Lung (tissue), 12 donors: ENCODE measurements around the gene PDCD4. TPM values are rescaled to one million over a fixed set of nuclear protein-coding genes. Genes with fewer than 3 reads are reported as not detected.

ENCODE experiments used
- ATAC-seq: fragments of 200-7000 bp; cut with Tn5 transposase; one replicate; pipeline ENCODE4 v1.9.1; 2020; ENCODE audit warnings: moderate number of reproducible peaks; ENCODE audit not compliant: insufficient read depth, low FRiP score
- DNase-seq, 3 donors: peaks; one replicate each; pipeline ENCODE4 v3.0.0-alpha.2; 2013 to 2017
- H3K27ac ChIP-seq, 2 donors: one replicate each; pipeline ENCODE4 v1.5.1; 2013; ENCODE audit warnings: mild to moderate bottlenecking in 2 of 2, moderate library complexity in 2 of 2, control low read depth in 1 of 2, inconsistent platforms in 1 of 2, low read depth in 1 of 2, low read length in 1 of 2
- H3K27me3 ChIP-seq, 3 donors: one replicate each; pipeline ENCODE4 v1.5.1; 2013; ENCODE audit warnings: low read length in 2 of 3; ENCODE audit not compliant: control insufficient read depth in 3 of 3, insufficient read depth in 3 of 3
- H3K36me3 ChIP-seq, 4 donors: one replicate each; pipeline ENCODE4 v1.5.1; 2013; ENCODE audit warnings: low read length in 4 of 4, mild to moderate bottlenecking in 1 of 4, moderate library complexity in 1 of 4; ENCODE audit not compliant: control insufficient read depth in 4 of 4, insufficient read depth in 4 of 4
- H3K4me1 ChIP-seq, 5 donors: one replicate each; pipeline ENCODE4 v1.5.1; 2013; ENCODE audit warnings: low read length in 5 of 5, mild to moderate bottlenecking in 2 of 5, moderate library complexity in 1 of 5; ENCODE audit not compliant: control insufficient read depth in 5 of 5, insufficient read depth in 5 of 5
- H3K4me3 ChIP-seq: one replicate; pipeline ENCODE4 v1.5.1; 2013; ENCODE audit warnings: mild to moderate bottlenecking, control low read depth, moderate library complexity
- H3K9ac ChIP-seq, 2 donors: one replicate each; pipeline ENCODE4 v1.5.1; 2013; ENCODE audit warnings: low read length in 2 of 2, control low read depth in 1 of 2; ENCODE audit not compliant: insufficient read depth in 1 of 2
- H3K9me3 ChIP-seq, 4 donors: one replicate each; pipeline ENCODE4 v1.5.1; 2013; ENCODE audit warnings: low read length in 3 of 4, mild to moderate bottlenecking in 1 of 4, moderate library complexity in 1 of 4; ENCODE audit not compliant: control insufficient read depth in 4 of 4, insufficient read depth in 3 of 4
- CTCF ChIP-seq: IDR thresholded peaks from 2 replicates; pipeline ENCODE4 v1.5.1; 2012; ENCODE audit warnings: mild to moderate bottlenecking; ENCODE audit errors: control extremely low read depth, extremely low read depth
- WGBS, 2 donors: extraction: QIAGEN DNeasy Blood & Tissue Kit; methylation state at CpG; one replicate each; pipeline ENCODE4 v1.1.7; 2013; 5-methylcytosine and 5-hydroxymethylcytosine counted together
- polyA plus RNA-seq, 2 donors: library from polyadenylated mRNA; stranded (reverse); fragments of 200-250 nt; gene quantifications; one replicate each; pipeline ENCODE4 v1.2.1, GENCODE V29; 2013
- total RNA-seq, 2 donors: library from RNA; depleted of rRNA in 1 of 2; stranded (reverse); fragments of >200 nt in 1 of 2; gene quantifications; one replicate each; pipeline ENCODE4 v1.2.1, GENCODE V29; 2014 to 2021
- donor health status: control.
- donor health status: control.
- donor health status: Bipolar disorder and iron deficiency.
- donor health status: healthy.
- donor health status: DM: yes; HTN: yes; CAD: no.

The PDCD4 gene
- total and polyA plus RNA-seq, 4 donors, result 26.7 to 186 (median 33.5) TPM

- no peak overlapping the region for H3K27ac ChIP-seq
- no peaks in the 10 kb centered on the region for H3K9me3 ChIP-seq
- DNase-seq (no peak), ATAC-seq (no peak)
- no peaks in the 10 kb centered on the region for H3K27me3 ChIP-seq
- 26 to 56% methylated on average over 6 of the region's 6 CpGs for WGBS, 2 donors
- no peak overlapping the region for H3K9ac ChIP-seq
- H3K4me1 ChIP-seq, result peaks cover 10 to 38% (median 27%) of the 10 kb centered on the region in 5 donors
- no peak for TF ChIP-seq CTCF
- H3K36me3 ChIP-seq, result no peaks in the 10 kb centered on the region
- no peak overlapping the region for H3K4me3 ChIP-seq
Observed at GRCh38 chr10:110861930-110862649, 9.6 kb upstream of the PDCD4 start.

- no peak overlapping the region for H3K9ac ChIP-seq
- H3K36me3 ChIP-seq, result no peaks in the 10 kb centered on the region
- WGBS, 2 donors, result 79 to 81% methylated on average over 6 of the region's 6 CpGs
- DNase-seq (no peak), ATAC-seq (no peak)
- H3K4me3 ChIP-seq, result no peak overlapping the region
- no peak for TF ChIP-seq CTCF
- H3K27me3 ChIP-seq, result no peaks in the 10 kb centered on the region
- peaks cover 7 to 29% (median 23%) of the 10 kb centered on the region in 5 donors for H3K4me1 ChIP-seq
- no peaks in the 10 kb centered on the region for H3K9me3 ChIP-seq
- H3K27ac ChIP-seq, result no peak overlapping the region
Observed at GRCh38 chr10:110862961-110863360, 8.8 kb upstream of the PDCD4 start.

GRCh38 chr10:110863361-110863760 lies 8.4 kb upstream of the PDCD4 start:
- Histone ChIP-seq H3K27ac (no peak overlapping the region), H3K36me3 (no peaks in the 10 kb centered on the region), H3K4me1 (peaks cover 6 to 28% (median 19%) of the 10 kb centered on the region in 5 donors), H3K9me3 (no peaks in the 10 kb centered on the region), H3K27me3 (no peaks in the 10 kb centered on the region), H3K9ac (no peak overlapping the region), H3K4me3 (no peak overlapping the region)
- ATAC-seq (no peak), DNase-seq (no peak)
- no peak for TF ChIP-seq CTCF

- Histone ChIP-seq H3K4me1 (peaks cover 4 to 28% (median 16%) of the 10 kb centered on the region in 5 donors), H3K4me3 (no peak overlapping the region), H3K27me3 (no peaks in the 10 kb centered on the region), H3K9ac (no peak overlapping the region), H3K27ac (peak overlapping the region in 1 of 2 donors; percentile 9), H3K9me3 (no peaks in the 10 kb centered on the region), H3K36me3 (no peaks in the 10 kb centered on the region)
- ATAC-seq (no peak), DNase-seq (no peak)
- TF ChIP-seq CTCF, result no peak
- 76 to 94% methylated on average over 2 of the region's 2 CpGs for WGBS, 2 donors
Observed at GRCh38 chr10:110863956-110864355, 7.8 kb upstream of the PDCD4 start.
